Stimulated activated naive CD4-positive, alpha-beta T cell (primary cell): ENCODE data around the gene CDCA7.
"Not testable (repeated sequence)": the region's sequence is repeated elsewhere in the genome, so short reads cannot be mapped to it uniquely, and the experiment has no call there.

ENCODE experiments used
- DNase-seq, 6 experiments: peaks; one replicate each; lab custom pipeline; 2025; lab: John Stamatoyannopoulos, UW

The CDCA7 gene

DNA sequence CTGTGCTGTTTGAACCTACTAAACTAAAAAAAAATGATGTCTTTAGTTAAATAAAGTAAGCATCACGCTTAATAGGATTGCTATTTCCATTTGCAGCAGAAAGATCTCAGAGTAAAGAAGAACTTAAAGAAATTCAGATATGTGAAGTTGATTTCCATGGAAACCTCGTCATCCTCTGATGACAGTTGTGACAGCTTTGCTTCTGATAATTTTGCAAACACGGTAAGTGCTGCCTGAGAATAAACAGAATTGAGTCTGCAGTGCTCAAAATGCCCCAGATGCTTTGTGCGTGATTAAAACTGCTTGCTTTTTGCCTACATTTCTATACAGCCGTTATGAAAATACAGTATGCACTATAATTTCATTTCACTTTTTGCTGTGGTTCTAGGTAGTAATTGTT is 3.9 kb downstream of the CDCA7 start:
- no peak for DNase-seq

DNA sequence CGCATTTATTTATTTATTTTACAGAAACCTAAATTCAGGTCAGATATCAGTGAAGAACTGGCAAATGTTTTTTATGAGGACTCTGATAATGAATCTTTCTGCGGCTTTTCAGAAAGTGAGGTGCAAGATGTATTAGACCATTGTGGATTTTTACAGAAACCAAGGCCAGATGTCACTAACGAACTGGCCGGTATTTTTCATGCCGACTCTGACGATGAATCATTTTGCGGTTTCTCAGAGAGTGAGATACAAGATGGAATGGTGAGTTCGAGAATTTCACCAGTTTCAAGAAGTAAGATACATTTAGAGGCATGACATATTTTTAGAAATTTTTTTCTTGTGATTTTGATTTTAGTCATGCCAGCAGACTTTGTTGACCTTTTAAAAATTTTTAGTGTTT is 4.6 kb downstream of the CDCA7 start:
- no peak for DNase-seq

- no peak for DNase-seq
Observed at GRCh38 chr2:173370198-173370597, 15.5 kb downstream of the CDCA7 start.

- DNase-seq = no peak
Observed at GRCh38 chr2:173371023-173371422, 16.4 kb downstream of the CDCA7 start.

- DNase-seq = no peak
Observed at GRCh38 chr2:173373290-173373689, 18.6 kb downstream of the CDCA7 start.

DNA sequence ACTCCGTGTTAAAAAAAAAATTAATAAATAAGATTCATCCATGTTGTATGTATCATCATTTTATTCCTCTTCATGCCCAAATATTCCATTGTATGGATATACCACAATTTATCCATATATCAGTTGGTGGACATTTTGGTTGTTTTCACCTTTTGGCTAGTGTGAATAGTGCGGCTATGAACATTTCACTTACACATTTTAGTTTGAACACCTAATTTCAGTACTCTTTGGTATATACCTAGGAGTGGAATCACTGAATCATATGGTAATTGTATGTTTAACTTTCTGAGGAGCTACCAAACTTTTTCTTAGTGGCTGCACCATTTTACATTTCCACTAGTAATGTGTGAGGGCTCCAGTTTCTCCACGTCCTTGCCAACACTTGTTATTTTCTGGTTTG is 20.0 kb downstream of the CDCA7 start:
- no peak for DNase-seq

DNA sequence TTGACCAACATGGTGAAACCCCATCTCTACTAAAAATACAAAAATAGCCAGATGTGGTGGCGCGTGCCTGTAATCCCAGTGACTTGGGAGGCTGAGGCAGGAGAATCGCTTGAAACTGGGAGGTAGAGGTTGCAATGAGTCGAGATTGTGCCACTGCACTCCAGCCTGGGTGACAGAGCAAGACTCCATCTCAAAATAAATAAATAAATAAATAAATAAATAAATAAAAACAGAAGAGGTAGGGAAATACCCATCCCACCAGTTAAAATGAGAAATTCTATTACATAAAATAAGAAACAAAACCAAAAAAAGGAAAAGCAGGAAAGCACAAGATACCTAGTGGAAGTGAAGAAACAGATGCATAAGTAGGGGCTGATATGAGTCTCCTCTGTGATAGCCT is 30.9 kb downstream of the CDCA7 start:
- not testable (repeated sequence) for DNase-seq

DNA sequence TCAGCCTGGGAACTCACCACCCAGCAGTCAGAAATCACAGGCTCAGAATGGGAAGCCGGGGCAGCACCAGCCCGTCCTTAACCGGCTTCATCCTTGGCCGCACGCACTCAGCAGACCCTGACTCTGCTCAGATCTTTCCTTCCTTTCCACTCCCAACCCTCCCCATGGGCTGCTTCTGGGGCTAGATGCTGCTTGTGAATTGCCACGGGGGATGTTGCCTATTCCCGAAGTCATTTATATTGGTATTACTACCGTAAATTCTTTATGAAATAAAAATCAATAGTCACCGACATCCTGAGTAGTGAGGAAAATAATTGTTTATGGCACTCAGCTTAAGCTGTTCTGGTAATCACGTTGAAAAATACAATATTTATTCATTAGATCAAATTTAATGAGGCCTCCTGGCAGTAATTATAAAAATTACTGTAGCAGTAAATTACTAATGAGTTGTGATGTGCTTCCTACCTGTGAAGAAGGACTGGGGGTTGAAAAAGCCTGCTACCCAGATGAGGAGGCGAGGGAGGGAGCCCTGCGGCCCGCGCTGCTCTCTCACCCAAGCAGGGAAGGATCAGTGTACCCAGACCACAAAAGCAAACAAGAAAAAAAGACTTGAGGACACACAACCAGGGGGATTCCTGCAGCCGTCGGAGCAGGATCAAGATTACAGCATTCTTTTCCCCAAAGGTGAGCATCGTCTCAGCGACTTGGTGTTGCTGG is 31.5 kb downstream of the CDCA7 start:
- no peak for DNase-seq

GRCh38 chr2:173386738-173387065 is 32.0 kb downstream of the CDCA7 start:
- DNase-seq = no peak

- no peak for DNase-seq
Observed at GRCh38 chr2:173387079-173387478, 32.4 kb downstream of the CDCA7 start.

DNA sequence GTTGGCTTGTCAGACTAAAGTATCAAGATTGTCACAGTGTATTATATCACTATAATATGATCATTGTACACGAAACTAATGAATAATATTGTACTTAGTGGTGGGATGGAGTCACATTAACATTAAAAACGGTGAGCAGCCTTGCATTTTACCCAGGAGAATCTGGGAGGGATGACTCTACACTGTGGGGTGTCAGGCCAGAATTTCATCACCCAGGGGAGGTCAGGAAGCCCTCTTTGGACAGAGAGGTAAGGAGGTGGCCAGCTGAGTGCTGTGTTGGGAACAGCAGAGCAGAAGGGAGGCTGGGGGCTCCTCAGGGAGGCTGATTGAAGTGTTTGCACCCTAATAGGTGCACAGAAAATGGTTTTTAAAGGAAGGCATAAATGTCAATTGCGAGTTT is 33.0 kb downstream of the CDCA7 start:
- DNase-seq = no peak

DNA sequence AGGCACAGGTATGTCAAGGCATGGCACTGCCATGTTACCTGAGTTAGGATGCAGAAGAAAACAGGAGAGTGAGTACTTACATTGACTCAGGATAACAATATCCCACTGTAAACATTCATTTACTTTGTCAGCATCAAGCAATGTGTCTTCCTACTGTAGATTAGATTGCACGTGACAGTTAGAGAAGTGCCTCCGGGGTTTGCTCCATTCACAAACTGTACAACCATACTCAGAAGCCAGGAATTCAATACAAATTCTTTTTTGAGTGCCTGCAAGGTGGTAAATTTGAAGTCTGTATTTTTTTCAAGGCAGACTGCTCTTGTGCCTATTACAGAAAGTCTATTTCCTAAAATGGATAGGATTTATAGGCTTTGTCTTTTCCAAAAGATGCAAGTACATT is 34.1 kb downstream of the CDCA7 start:
- DNase-seq = no peak

- DNase-seq = no peak
Observed at GRCh38 chr2:173390036-173390435, 35.4 kb downstream of the CDCA7 start.

DNA sequence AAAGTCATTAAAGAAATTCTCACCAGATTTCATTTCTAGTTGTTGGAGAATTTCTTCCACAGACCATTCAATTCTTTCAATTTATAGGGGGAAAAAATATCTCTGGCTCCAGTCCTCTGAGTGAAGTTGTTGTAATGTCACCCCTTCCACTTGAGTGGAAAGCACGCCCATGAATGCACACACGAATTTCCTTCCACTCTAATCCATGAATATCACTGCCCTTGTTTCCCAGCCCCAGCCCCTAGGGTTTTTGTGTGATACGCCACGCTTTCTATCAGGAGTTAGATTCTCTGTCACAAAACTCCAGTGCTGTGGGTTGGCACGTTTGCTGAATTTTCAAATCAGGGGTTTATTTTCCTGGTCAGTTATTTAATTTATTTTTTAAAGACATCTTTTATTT is 38.1 kb downstream of the CDCA7 start:
- no peak for DNase-seq

GRCh38 chr2:173393186-173393585 is 38.5 kb downstream of the CDCA7 start:
- no peak for DNase-seq

- no peak for DNase-seq
Observed at GRCh38 chr2:173393636-173394035, 39.0 kb downstream of the CDCA7 start.

DNA sequence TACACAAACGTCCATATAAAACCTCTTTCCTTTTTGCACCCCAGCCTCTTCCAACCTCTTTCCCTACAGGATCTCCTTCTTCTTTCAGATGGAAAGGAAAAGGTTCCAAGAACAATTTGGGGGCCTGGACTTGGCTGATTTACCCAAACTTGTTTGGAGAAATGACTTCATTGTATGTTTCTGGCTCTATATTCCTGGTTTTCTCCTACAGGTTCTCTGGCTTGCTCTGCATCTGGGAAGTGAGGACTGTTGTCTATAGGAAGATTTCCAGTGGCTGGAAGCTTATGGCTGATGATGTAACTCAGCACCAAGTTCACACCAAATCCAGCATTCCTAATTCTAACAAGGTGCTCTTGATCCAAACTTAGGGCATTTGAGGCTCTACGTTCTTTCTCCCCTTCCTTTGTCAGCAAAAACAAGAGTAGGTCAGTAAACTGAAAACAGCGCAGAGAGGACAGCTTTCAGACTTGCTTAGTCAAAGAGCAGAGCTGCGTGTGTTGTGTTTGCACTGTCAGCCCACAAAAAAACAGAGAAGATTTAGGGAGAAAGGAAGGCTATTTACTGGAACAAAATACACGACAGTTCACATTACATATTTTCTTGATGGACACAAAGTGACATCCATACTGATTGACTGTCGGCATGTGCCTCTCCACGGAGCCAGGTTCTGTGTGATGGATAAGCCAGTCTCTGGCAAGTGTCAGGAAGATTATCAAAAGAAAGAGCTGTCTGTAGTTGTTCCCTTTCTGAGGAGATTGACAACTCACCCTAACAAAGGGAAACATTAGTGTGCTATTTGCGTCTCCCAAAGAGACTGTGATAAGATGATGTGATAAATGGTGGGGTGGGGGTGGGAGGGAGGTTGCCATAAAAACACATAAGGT is 39.7 kb downstream of the CDCA7 start:
- DNase-seq = no peak

DNA sequence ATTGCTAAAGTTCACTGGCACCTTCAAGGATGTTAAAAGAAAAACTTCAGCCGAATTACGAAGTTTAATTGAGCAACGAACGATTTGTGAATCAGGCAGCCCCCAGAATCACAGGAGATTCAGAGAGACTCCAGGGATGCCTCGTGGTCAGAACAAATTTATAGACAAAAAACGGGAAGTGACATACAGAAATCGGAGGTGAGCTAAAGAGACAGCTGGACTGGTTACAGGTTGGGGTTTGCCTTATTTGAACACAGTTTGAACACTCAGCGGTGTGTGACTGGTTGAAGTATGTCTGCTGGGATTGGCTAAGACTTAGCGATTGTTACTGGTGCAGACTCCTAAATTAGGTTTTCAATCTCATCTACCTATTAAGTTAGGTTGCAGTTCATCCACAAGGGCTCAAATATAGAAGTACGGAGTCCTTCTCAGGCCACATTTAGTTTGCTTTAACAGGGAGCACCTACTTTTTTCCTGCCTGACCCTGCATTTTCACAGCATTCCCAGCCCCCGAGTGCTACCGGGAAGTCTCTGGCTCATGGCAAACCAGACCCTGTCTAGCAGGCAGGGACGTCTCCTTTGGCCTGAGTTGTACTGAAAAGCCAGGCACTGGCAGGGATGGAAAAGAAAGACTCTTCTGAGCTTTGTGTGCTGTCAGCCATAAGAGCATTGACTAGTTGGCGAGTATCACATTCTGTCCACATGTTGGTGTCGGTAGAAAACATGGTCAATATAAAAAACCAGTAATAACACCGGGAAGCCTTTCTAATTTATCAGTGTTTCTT is 41.1 kb downstream of the CDCA7 start:
- no peak for DNase-seq

DNA sequence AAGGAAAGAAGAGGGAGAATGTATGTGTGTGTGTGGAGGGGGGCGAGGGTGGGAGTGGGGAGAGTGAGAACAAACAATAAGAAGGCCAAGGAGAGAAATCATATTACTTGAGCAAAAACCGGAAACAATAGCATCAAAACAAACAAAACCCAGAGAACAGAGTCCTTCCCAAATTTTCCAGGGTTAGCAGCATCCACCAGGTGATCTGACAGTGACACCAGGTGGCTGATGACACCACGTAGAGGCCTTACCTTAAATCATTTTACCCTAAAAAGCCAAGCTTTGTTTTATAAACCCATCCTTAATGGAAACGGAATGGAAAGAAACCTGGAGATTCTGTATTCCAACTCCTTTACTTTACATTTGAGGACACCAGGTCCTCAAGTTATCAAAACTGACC is 42.9 kb downstream of the CDCA7 start:
- no peak for DNase-seq

DNA sequence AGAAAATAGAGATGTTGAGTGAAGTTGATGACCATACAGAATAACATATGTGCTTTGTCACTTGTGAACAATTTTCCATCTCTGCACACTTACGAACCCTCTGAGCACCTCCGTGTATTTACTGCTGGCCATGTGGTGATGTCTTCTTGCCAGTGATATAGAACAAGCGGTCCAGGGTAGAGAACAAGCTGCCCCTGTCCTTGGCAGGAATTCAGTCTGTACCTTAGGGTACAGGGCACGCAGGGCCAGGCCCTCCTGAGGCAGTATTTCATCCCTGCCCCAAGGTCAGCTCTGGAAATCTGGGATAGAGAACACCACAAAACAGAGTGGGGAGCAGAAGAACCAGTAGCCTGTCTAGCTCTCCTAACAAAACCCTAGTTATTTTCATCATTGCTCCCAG is 44.6 kb downstream of the CDCA7 start:
- DNase-seq = no peak

DNA sequence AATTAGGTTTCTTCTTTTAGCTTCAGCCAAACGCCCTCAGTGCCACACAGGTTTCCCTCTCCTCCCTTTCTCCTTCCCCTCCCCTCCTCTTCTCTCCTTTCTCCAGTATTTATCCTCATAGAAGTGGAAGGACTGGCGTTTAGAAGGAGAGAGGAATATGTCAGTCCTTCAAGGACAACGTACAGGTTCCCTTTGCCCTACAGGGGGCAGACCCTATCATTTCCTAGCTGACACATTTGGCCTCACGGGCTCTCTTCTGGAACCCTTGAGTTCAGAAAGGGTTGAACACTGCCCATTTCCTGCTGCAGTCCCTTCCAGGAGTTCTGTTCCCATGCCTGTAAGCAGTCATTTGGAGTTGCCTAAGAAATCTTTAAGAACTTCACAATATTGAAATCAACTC is 46.1 kb downstream of the CDCA7 start:
- DNase-seq = no peak

- DNase-seq = no peak
Observed at GRCh38 chr2:173401716-173402326, 47.1 kb downstream of the CDCA7 start.
